Measurements from ENCODE around the gene WARS2.

GRCh38 chr1:119081267-119081666, 59.2 kb downstream of the WARS2 start:
- no peak for TF ChIP-seq CTCF (conservative IDR thresholded peaks at IDR 0.05)
- TF ChIP-seq EZH2 (IDR thresholded peaks at IDR 0.05; ENCODE audit: low read depth), result no peak

All from PC-9 (cell line).